Measurements from ENCODE around the gene ARID4B. TPM values are rescaled to one million over a fixed set of nuclear protein-coding genes. Genes with fewer than 3 reads are reported as not detected.

The ARID4B gene
- total and polyA plus RNA-seq, 7 experiments from 2014 or later: 60.8 to 124 (median 86.3) TPM

DNA sequence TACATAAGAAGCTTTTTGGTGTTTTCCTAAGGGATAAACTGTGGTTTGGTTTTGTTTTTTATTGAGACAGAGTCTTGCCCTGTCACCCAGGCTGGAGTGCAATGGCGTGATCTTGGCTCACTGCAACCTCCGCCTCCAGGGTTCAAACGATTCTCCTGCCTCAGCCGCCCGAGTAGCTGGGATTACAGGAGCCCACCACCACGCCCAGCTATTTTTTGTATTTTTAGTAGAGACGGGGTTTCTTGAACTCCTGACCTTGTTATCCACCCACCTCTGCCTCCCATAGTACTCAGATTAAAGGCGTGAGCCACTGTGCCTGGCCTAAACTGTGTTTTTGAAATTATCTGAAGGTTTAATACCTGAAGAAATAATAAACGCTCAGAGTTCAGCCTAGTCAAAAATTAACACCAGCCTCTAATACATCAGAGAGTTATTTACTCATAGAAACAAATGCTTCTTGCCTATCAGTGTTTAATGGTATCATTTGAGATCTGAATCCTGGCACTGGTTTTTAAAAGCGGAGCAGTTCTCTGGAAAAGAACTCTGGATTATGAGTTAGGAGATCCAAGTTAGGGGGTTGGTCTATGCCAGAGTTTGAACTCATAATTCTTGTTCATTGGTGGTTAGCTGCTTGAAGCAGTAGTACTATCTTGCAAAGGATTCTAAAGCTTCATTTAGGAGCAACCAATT, 28.7 kb downstream of the ARID4B start:
- POLR2A ChIA-PET: interaction anchor here (0.6 to 2.1 kb wide), 5 partner anchors 13 to 38 kb away, joined by 3 to 6 read pairs (median 5); no protein-coding TSS in a partner anchor
- H3K27me3 ChIP-seq (ENCODE audit: control insufficient read depth in 2 of 2, insufficient read depth in 2 of 2, low read length in 2 of 2): no peaks in the 10 kb centered on the region
- H3K4me3 ChIP-seq (ENCODE audit: low read length): peak overlapping the region; percentile 16
- no peak for ATAC-seq
- no peaks in the 10 kb centered on the region for H3K36me3 ChIP-seq (ENCODE audit: control insufficient read depth in 2 of 3, insufficient read depth in 3 of 3, low read length in 3 of 3)
- DNase-seq: no peak
- no peaks in the 10 kb centered on the region for H3K27me3 Mint-ChIP-seq
- H3K4me3 Mint-ChIP-seq: peak overlapping the region; percentile 12 to 73 (median 64)
- H3K27ac Mint-ChIP-seq: peak overlapping the region; percentile 40 to 94 (median 86)
- H3K4me1 ChIP-seq (ENCODE audit: control insufficient read depth in 2 of 2, insufficient read depth in 2 of 2, low read length in 2 of 2): peaks cover 34 to 49% of the 10 kb centered on the region in 2 donors
- H3K27ac ChIP-seq (ENCODE audit: low read depth, low read length): peak overlapping the region; percentile 64
- peaks cover 0 to 16% (median 4%) of the 10 kb centered on the region in 11 donors for H3K9me3 Mint-ChIP-seq
- CTCF ChIA-PET: interaction anchor here (0.5 to 0.6 kb wide), 4 partner anchors 8 to 484 kb away, joined by 3 to 5 read pairs (median 4); no protein-coding TSS in a partner anchor
- no peaks in the 10 kb centered on the region for H3K9me3 ChIP-seq (ENCODE audit: control insufficient read depth in 2 of 3, low read length in 3 of 3)
- peaks cover 37 to 81% (median 55%) of the 10 kb centered on the region in 7 donors for H3K4me1 Mint-ChIP-seq
- intact Hi-C loops (cut with micrococcal nuclease): loop anchor here in 1 of 2 donors (5.0 kb wide), 2 partner anchors 37 to 92 kb away; no protein-coding TSS in a partner anchor
- peaks cover 0 to 14% (median 5%) of the 10 kb centered on the region in 5 donors for H3K36me3 Mint-ChIP-seq

DNA sequence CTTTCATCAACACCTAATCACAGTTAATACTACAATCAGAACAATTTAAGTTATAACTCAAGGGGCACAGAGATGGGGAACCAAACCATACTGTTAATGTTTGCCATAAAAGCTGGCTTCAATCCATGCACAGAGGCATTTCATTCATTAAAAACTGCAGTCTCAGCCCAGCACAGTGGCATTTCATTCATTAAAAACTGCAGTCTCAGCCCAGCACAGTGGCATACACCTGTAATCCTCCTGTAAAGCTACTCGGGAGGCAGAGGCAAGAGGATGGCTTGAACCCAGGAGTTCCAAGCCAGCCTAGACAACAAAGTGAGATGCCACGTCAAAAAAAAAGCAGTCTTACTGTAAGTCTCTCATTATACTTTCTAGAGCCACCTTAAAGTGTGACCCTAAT, 29.2 kb downstream of the ARID4B start:
- H3K9me3 Mint-ChIP-seq: peaks cover 0 to 16% (median 4%) of the 10 kb centered on the region in 11 donors
- POLR2A ChIA-PET: interaction anchor here (0.6 to 2.1 kb wide), 5 partner anchors 13 to 39 kb away, joined by 3 to 6 read pairs (median 5); no protein-coding TSS in a partner anchor
- H3K4me1 Mint-ChIP-seq: peaks cover 37 to 76% (median 56%) of the 10 kb centered on the region in 7 donors
- no peaks in the 10 kb centered on the region for H3K36me3 ChIP-seq (ENCODE audit: control insufficient read depth in 2 of 3, insufficient read depth in 3 of 3, low read length in 3 of 3)
- H3K27ac Mint-ChIP-seq: peak overlapping the region; percentile 40 to 94 (median 86)
- H3K27me3 Mint-ChIP-seq: no peaks in the 10 kb centered on the region
- peak overlapping the region; percentile 16 to 73 (median 62) for H3K4me3 Mint-ChIP-seq
- peak overlapping the region; percentile 16 for H3K4me3 ChIP-seq (ENCODE audit: low read length)
- no peaks in the 10 kb centered on the region for H3K9me3 ChIP-seq (ENCODE audit: control insufficient read depth in 2 of 3, low read length in 3 of 3)
- CTCF ChIA-PET: interaction anchor here (0.5 to 0.6 kb wide), 3 partner anchors 42 to 484 kb away, joined by 3 to 5 read pairs (median 4); no protein-coding TSS in a partner anchor
- DNase-seq (no peak), ATAC-seq (no peak)
- peaks cover 29 to 51% of the 10 kb centered on the region in 2 donors for H3K4me1 ChIP-seq (ENCODE audit: control insufficient read depth in 2 of 2, insufficient read depth in 2 of 2, low read length in 2 of 2)
- peaks cover 0 to 14% (median 5%) of the 10 kb centered on the region in 5 donors for H3K36me3 Mint-ChIP-seq
- no peaks in the 10 kb centered on the region for H3K27me3 ChIP-seq (ENCODE audit: control insufficient read depth in 2 of 2, insufficient read depth in 2 of 2, low read length in 2 of 2)
- intact Hi-C loops (cut with micrococcal nuclease): loop anchor here in 1 of 2 donors (5.0 kb wide), 2 partner anchors 36 to 91 kb away; no protein-coding TSS in a partner anchor
- H3K27ac ChIP-seq (ENCODE audit: low read depth, low read length): peak overlapping the region; percentile 64

DNA sequence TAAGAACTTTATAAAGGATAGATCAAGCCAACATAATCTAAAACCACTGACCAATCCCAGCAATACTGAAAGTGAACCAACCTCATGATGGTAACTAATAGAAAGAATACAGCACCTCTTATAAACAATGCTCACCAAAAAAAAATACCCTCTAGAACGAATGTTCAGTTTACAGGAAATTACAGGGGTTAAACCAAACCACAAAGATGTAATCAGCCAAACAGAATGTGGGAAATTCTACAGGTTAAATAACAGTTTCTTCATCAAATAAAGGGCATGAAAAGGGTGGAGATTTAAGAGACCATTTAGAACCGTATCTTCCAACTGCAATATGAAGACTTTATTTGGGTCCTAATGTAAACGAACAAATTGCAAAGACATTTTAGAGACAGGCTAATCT, 30.4 kb downstream of the ARID4B start:
- H3K27ac Mint-ChIP-seq: peak overlapping the region; percentile 68 to 94 (median 88)
- Histone ChIP-seq H3K9me3 (ENCODE audit: control insufficient read depth in 2 of 3, low read length in 3 of 3) (no peaks in the 10 kb centered on the region), H3K4me1 (ENCODE audit: control insufficient read depth in 2 of 2, insufficient read depth in 2 of 2, low read length in 2 of 2) (peaks cover 36 to 52% of the 10 kb centered on the region in 2 donors), H3K4me3 (ENCODE audit: low read length) (peak overlapping the region; percentile 18), H3K27ac (ENCODE audit: low read depth, low read length) (peak overlapping the region; percentile 82), H3K27me3 (ENCODE audit: control insufficient read depth in 2 of 2, insufficient read depth in 2 of 2, low read length in 2 of 2) (no peaks in the 10 kb centered on the region), H3K36me3 (ENCODE audit: control insufficient read depth in 2 of 3, insufficient read depth in 3 of 3, low read length in 3 of 3) (no peaks in the 10 kb centered on the region)
- H3K36me3 Mint-ChIP-seq: peaks cover 0 to 13% (median 3%) of the 10 kb centered on the region in 5 donors
- H3K4me1 Mint-ChIP-seq: peaks cover 38 to 75% (median 58%) of the 10 kb centered on the region in 7 donors
- ATAC-seq (peak; percentile 91), DNase-seq (peak in 7 of 9 donors; percentile 58 to 83 (median 69))
- intact Hi-C loops (cut with micrococcal nuclease): loop anchor here (1.0 to 5.0 kb wide), 6 partner anchors 8 to 569 kb away; partner anchors contain the start of genes ARID4B (in 2 of the 2), GGPS1 (in 2 of the 2) and LYST (in 1 of the 2)
- CTCF ChIA-PET: no interaction called here
- H3K9me3 Mint-ChIP-seq: peaks cover 0 to 16% (median 4%) of the 10 kb centered on the region in 11 donors
- POLR2A ChIA-PET: interaction anchor here (2.1 kb wide), 1 partner anchor 22 kb away, joined by 5 read pairs; no protein-coding TSS in a partner anchor
- H3K27me3 Mint-ChIP-seq: no peaks in the 10 kb centered on the region
- peak overlapping the region; percentile 49 to 84 (median 76) for H3K4me3 Mint-ChIP-seq

DNA sequence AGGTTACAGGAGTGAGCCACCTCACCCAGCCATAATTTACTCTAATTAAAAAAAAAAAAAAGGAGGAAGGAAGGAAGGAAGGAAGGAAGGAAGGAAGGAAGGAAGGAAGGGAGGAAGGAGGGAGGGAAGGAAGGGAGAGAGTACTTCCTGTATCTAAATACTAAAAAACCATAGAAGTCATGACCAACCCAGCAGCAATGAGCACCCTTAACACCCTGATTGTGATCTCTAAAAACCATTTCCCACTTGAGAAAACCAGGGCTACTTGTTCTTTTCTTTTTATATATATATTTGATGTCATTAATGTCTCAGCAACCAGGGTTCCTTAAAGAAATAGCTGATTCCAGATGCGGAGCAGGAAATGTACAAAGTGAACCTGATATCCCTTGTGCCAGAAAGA, 31.2 kb downstream of the ARID4B start:
- ChIA-PET POLR2A (interaction anchor here (0.6 to 1.4 kb wide), 2 partner anchors 17 to 23 kb away, joined by 3 read pairs; no protein-coding TSS in a partner anchor), CTCF (no interaction called here)
- Mint-ChIP-seq H3K4me1 (peaks cover 35 to 79% (median 61%) of the 10 kb centered on the region in 7 donors), H3K27ac (peak overlapping the region; percentile 48 to 94 (median 85)), H3K9me3 (peaks cover 0 to 16% (median 4%) of the 10 kb centered on the region in 11 donors), H3K27me3 (no peaks in the 10 kb centered on the region), H3K36me3 (peaks cover 0 to 11% (median 5%) of the 10 kb centered on the region in 5 donors), H3K4me3 (peak overlapping the region in 9 of 10 donors; percentile 12 to 82 (median 48))
- no peak overlapping the region for H3K4me3 ChIP-seq (ENCODE audit: low read length)
- peak overlapping the region; percentile 82 for H3K27ac ChIP-seq (ENCODE audit: low read depth, low read length)
- peaks cover 38 to 52% of the 10 kb centered on the region in 2 donors for H3K4me1 ChIP-seq (ENCODE audit: control insufficient read depth in 2 of 2, insufficient read depth in 2 of 2, low read length in 2 of 2)
- no peaks in the 10 kb centered on the region for H3K27me3 ChIP-seq (ENCODE audit: control insufficient read depth in 2 of 2, insufficient read depth in 2 of 2, low read length in 2 of 2)
- intact Hi-C loops (cut with micrococcal nuclease): loop anchor here (1.0 to 5.0 kb wide), 6 partner anchors 9 to 570 kb away; partner anchors contain the start of genes ARID4B (in 2 of the 2), GGPS1 (in 2 of the 2) and LYST (in 1 of the 2)
- ATAC-seq (no peak), DNase-seq (no peak)
- no peaks in the 10 kb centered on the region for H3K36me3 ChIP-seq (ENCODE audit: control insufficient read depth in 2 of 3, insufficient read depth in 3 of 3, low read length in 3 of 3)
- no peaks in the 10 kb centered on the region for H3K9me3 ChIP-seq (ENCODE audit: control insufficient read depth in 2 of 3, low read length in 3 of 3)

DNA sequence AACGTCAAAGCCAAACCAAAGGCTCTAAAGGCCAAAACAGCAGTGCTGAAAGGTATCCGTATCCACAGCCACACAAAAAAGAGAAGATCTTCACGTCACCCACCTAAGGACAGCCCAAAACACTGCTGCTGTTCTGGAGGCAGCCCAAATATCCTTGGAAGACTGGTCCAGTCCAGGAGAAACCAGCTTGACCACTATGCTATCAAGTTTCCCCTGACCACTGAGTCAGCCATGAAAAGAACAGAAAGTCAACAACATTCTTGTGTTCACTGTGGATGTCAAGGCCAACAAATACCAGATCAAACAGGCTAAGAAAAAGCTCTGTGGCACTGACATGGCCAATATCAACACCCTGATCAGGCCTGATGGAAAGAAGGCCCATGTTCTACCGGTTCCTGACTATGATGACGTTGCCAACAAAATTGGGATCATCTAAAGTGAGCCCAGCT, 32.1 kb downstream of the ARID4B start:
- Histone ChIP-seq H3K4me1 (ENCODE audit: control insufficient read depth in 2 of 2, insufficient read depth in 2 of 2, low read length in 2 of 2) (peaks cover 38 to 47% of the 10 kb centered on the region in 2 donors), H3K36me3 (ENCODE audit: control insufficient read depth in 2 of 3, insufficient read depth in 3 of 3, low read length in 3 of 3) (no peaks in the 10 kb centered on the region), H3K27me3 (ENCODE audit: control insufficient read depth in 2 of 2, insufficient read depth in 2 of 2, low read length in 2 of 2) (no peaks in the 10 kb centered on the region), H3K4me3 (ENCODE audit: low read length) (no peak overlapping the region), H3K9me3 (ENCODE audit: control insufficient read depth in 2 of 3, low read length in 3 of 3) (no peaks in the 10 kb centered on the region), H3K27ac (ENCODE audit: low read depth, low read length) (no peak overlapping the region)
- ATAC-seq: no peak
- Mint-ChIP-seq H3K4me1 (peaks cover 33 to 77% (median 65%) of the 10 kb centered on the region in 7 donors), H3K9me3 (peaks cover 0 to 16% (median 4%) of the 10 kb centered on the region in 11 donors), H3K36me3 (peaks cover 0 to 11% (median 5%) of the 10 kb centered on the region in 5 donors), H3K4me3 (peak overlapping the region in 9 of 10 donors; percentile 4 to 81 (median 60)), H3K27me3 (no peaks in the 10 kb centered on the region), H3K27ac (peak overlapping the region; percentile 41 to 92 (median 79))
- no peak for DNase-seq
- ChIA-PET POLR2A (interaction anchor here (0.7 to 1.4 kb wide), 3 partner anchors 18 to 120 kb away, joined by 3 read pairs; no protein-coding TSS in a partner anchor), CTCF (no interaction called here)
- intact Hi-C loops (cut with micrococcal nuclease): loop anchor here (2.0 to 5.0 kb wide), 4 partner anchors 34 to 571 kb away; partner anchors contain the start of gene LYST (in 1 of the 2)

Measured in naive thymus-derived CD4-positive, alpha-beta T cell (primary cell).